Measurements from ENCODE around the gene RIIAD1.

The RIIAD1 gene

GRCh38 chr1:151704246-151704645, 17.1 kb upstream of the RIIAD1 start:
- H3K27ac Mint-ChIP-seq, result no peak overlapping the region
- H3K4me1 Mint-ChIP-seq (ENCODE audit: low read depth), result peaks cover 4% of the 10 kb centered on the region
- H3K9me3 Mint-ChIP-seq, result no peaks in the 10 kb centered on the region
- H3K4me3 Mint-ChIP-seq, result no peak overlapping the region
- no peak for DNase-seq (ENCODE audit: low spot score)
- H3K27me3 Mint-ChIP-seq (ENCODE audit: low read depth), result peaks cover 2% of the 10 kb centered on the region
- no peaks in the 10 kb centered on the region for H3K36me3 Mint-ChIP-seq (ENCODE audit: low read depth)

- peaks cover 2% of the 10 kb centered on the region for H3K27me3 Mint-ChIP-seq (ENCODE audit: low read depth)
- DNase-seq (ENCODE audit: low spot score), result no peak
- no peak overlapping the region for H3K4me3 Mint-ChIP-seq
- no peaks in the 10 kb centered on the region for H3K9me3 Mint-ChIP-seq
- H3K4me1 Mint-ChIP-seq (ENCODE audit: low read depth), result peaks cover 4% of the 10 kb centered on the region
- no peak overlapping the region for H3K27ac Mint-ChIP-seq
- no peaks in the 10 kb centered on the region for H3K36me3 Mint-ChIP-seq (ENCODE audit: low read depth)
Measured at GRCh38 chr1:151705146-151705545, 16.2 kb upstream of the RIIAD1 start.

- Mint-ChIP-seq H3K27me3 (ENCODE audit: low read depth) (peaks cover 2% of the 10 kb centered on the region), H3K9me3 (no peaks in the 10 kb centered on the region), H3K4me3 (no peak overlapping the region), H3K36me3 (ENCODE audit: low read depth) (no peaks in the 10 kb centered on the region), H3K4me1 (ENCODE audit: low read depth) (peaks cover 4% of the 10 kb centered on the region), H3K27ac (no peak overlapping the region)
- DNase-seq (ENCODE audit: low spot score), result no peak
Measured at GRCh38 chr1:151705753-151706463, 15.4 kb upstream of the RIIAD1 start.

- peaks cover 4% of the 10 kb centered on the region for H3K4me1 Mint-ChIP-seq (ENCODE audit: low read depth)
- no peak for DNase-seq (ENCODE audit: low spot score)
- no peaks in the 10 kb centered on the region for H3K36me3 Mint-ChIP-seq (ENCODE audit: low read depth)
- H3K9me3 Mint-ChIP-seq, result no peaks in the 10 kb centered on the region
- no peak overlapping the region for H3K4me3 Mint-ChIP-seq
- H3K27ac Mint-ChIP-seq, result no peak overlapping the region
- H3K27me3 Mint-ChIP-seq (ENCODE audit: low read depth), result peaks cover 2% of the 10 kb centered on the region
Measured at GRCh38 chr1:151706464-151707415, 14.6 kb upstream of the RIIAD1 start.

GRCh38 chr1:151707541-151708065, 13.7 kb upstream of the RIIAD1 start:
- no peaks in the 10 kb centered on the region for H3K36me3 Mint-ChIP-seq (ENCODE audit: low read depth)
- DNase-seq (ENCODE audit: low spot score), result no peak
- H3K27me3 Mint-ChIP-seq (ENCODE audit: low read depth), result peaks cover 2% of the 10 kb centered on the region
- no peaks in the 10 kb centered on the region for H3K9me3 Mint-ChIP-seq
- no peak overlapping the region for H3K27ac Mint-ChIP-seq
- H3K4me1 Mint-ChIP-seq (ENCODE audit: low read depth), result peaks cover 4% of the 10 kb centered on the region
- H3K4me3 Mint-ChIP-seq, result no peak overlapping the region

GRCh38 chr1:151708891-151709290, 12.4 kb upstream of the RIIAD1 start:
- Mint-ChIP-seq H3K27me3 (ENCODE audit: low read depth) (peaks cover 5% of the 10 kb centered on the region), H3K9me3 (no peaks in the 10 kb centered on the region), H3K4me3 (no peak overlapping the region), H3K27ac (no peak overlapping the region), H3K4me1 (ENCODE audit: low read depth) (no peaks in the 10 kb centered on the region), H3K36me3 (ENCODE audit: low read depth) (no peaks in the 10 kb centered on the region)
- DNase-seq (ENCODE audit: low spot score), result no peak

GRCh38 chr1:151710187-151710840, 11.0 kb upstream of the RIIAD1 start:
- H3K36me3 Mint-ChIP-seq (ENCODE audit: low read depth), result no peaks in the 10 kb centered on the region
- no peaks in the 10 kb centered on the region for H3K4me1 Mint-ChIP-seq (ENCODE audit: low read depth)
- DNase-seq (ENCODE audit: low spot score), result no peak
- no peak overlapping the region for H3K27ac Mint-ChIP-seq
- no peaks in the 10 kb centered on the region for H3K9me3 Mint-ChIP-seq
- no peak overlapping the region for H3K4me3 Mint-ChIP-seq
- H3K27me3 Mint-ChIP-seq (ENCODE audit: low read depth), result peaks cover 10% of the 10 kb centered on the region

- Mint-ChIP-seq H3K27ac (no peak overlapping the region), H3K4me1 (ENCODE audit: low read depth) (no peaks in the 10 kb centered on the region), H3K27me3 (ENCODE audit: low read depth) (peaks cover 17% of the 10 kb centered on the region), H3K9me3 (no peaks in the 10 kb centered on the region), H3K36me3 (ENCODE audit: low read depth) (no peaks in the 10 kb centered on the region), H3K4me3 (no peak overlapping the region)
- no peak for DNase-seq (ENCODE audit: low spot score)
Measured at GRCh38 chr1:151711044-151711800, 10.1 kb upstream of the RIIAD1 start.

- Mint-ChIP-seq H3K4me3 (no peak overlapping the region), H3K36me3 (ENCODE audit: low read depth) (no peaks in the 10 kb centered on the region), H3K4me1 (ENCODE audit: low read depth) (peaks cover 2% of the 10 kb centered on the region), H3K27me3 (ENCODE audit: low read depth) (peaks cover 20% of the 10 kb centered on the region), H3K9me3 (no peaks in the 10 kb centered on the region), H3K27ac (no peak overlapping the region)
- DNase-seq (ENCODE audit: low spot score), result no peak
Measured at GRCh38 chr1:151711951-151712350, 9.4 kb upstream of the RIIAD1 start.

GRCh38 chr1:151713044-151713443, 8.3 kb upstream of the RIIAD1 start:
- Mint-ChIP-seq H3K4me3 (no peak overlapping the region), H3K27ac (no peak overlapping the region), H3K4me1 (ENCODE audit: low read depth) (peaks cover 5% of the 10 kb centered on the region), H3K36me3 (ENCODE audit: low read depth) (no peaks in the 10 kb centered on the region), H3K9me3 (no peaks in the 10 kb centered on the region), H3K27me3 (ENCODE audit: low read depth) (peaks cover 31% of the 10 kb centered on the region)
- no peak for DNase-seq (ENCODE audit: low spot score)

GRCh38 chr1:151713874-151714273, 7.4 kb upstream of the RIIAD1 start:
- no peak for DNase-seq (ENCODE audit: low spot score)
- H3K4me1 Mint-ChIP-seq (ENCODE audit: low read depth), result peaks cover 5% of the 10 kb centered on the region
- H3K27ac Mint-ChIP-seq, result no peak overlapping the region
- H3K9me3 Mint-ChIP-seq, result no peaks in the 10 kb centered on the region
- peaks cover 40% of the 10 kb centered on the region for H3K27me3 Mint-ChIP-seq (ENCODE audit: low read depth)
- no peak overlapping the region for H3K4me3 Mint-ChIP-seq
- no peaks in the 10 kb centered on the region for H3K36me3 Mint-ChIP-seq (ENCODE audit: low read depth)

- H3K27ac Mint-ChIP-seq, result no peak overlapping the region
- H3K27me3 Mint-ChIP-seq (ENCODE audit: low read depth), result peaks cover 50% of the 10 kb centered on the region
- no peaks in the 10 kb centered on the region for H3K9me3 Mint-ChIP-seq
- no peak for DNase-seq (ENCODE audit: low spot score)
- no peak overlapping the region for H3K4me3 Mint-ChIP-seq
- peaks cover 5% of the 10 kb centered on the region for H3K4me1 Mint-ChIP-seq (ENCODE audit: low read depth)
- no peaks in the 10 kb centered on the region for H3K36me3 Mint-ChIP-seq (ENCODE audit: low read depth)
Measured at GRCh38 chr1:151714820-151715725, 6.2 kb upstream of the RIIAD1 start.

Data from T-helper 2 cell treated with Interferon-gamma antibody and Interleukin-4, amounts not matched to agents 5 μg/mL and 100 μg/mL, for 36 hours (primary cell).